ENCODE measurements around the gene KIF1B.

Gene KIF1B

DNA sequence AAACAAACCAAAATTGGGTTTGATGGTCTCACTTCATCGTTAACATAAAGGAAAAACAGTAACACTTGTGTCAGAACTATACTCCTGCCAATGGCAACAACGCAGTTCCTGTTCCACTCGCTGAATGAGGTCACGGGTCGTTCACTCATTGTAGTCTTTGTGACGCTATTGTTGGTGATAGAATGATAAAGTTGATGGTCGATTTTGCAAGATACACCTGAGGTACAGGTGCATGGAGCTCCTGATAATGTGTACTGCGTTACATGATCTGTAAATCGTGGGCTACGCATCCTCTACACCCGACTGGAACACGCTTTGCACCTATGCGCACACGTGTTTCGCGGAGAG is 219.5 kb downstream of the KIF1B start:
- no peak for DNase-seq (ENCODE audit: low spot score)

DNA sequence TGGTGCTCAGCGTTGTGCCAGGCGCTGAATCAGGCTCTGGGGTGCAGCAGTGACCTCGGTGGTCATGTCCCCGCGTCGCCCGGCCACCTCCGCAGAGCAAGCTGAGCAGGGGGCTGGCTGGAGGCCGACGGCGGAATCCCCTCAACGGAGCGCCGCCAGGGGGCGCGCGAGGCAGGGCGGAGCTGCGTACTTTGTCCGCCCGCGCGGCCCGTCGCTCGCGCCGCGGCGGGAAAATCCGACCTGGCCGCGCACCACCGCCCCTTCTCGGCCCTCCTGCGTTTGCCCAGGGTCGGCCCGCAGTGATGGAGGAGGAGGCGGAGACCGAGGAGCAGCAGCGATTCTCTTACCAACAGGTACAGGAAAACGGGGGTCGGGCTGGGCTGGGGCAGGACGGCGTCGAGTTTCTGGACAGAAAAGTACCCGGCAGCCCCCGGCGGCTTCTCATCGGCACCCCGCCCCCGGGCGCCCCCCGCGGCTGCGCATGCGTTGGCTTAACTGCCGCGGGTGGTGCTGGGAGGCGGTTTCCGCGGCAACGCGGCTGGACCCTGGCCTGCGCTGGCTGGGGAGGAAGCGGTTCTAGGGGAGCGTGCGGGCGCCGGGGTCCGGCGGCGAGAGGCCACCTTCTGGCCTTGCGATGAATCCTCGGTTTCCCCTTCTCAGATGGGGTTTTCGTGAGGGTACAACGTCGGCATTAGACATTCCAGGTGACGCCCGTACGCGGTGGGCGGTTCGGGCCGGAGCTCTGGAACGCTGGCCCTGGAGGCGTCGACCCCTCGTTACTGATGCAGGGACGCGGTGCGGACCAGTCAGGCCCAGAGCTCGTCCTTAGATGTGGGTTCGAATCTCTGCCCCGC is 220.1 kb downstream of the KIF1B start, which contains the start of gene CENPS:
CENPS (plus strand) TSS at position 218 of the 854 bp plus-strand sequence; CDS start at position 303, 85 bp downstream.
- DNase-seq (ENCODE audit: low spot score), result peak; percentile 97

Data from iPS-NIHi11 (cell line).